HG03521 (cell line): ENCODE data around the gene UBP1.
"Not testable (repeated sequence)": the region's sequence is repeated elsewhere in the genome, so short reads cannot be mapped to it uniquely, and the experiment has no call there.

Experiments used
- ATAC-seq: cut with Tn5 transposase; IDR thresholded peaks from one replicate; pipeline ENCODE4 v1.9.1; 2021; ENCODE audit warnings: mild to moderate bottlenecking, moderate library complexity; ENCODE audit not compliant: unreplicated experiment

Gene UBP1

DNA sequence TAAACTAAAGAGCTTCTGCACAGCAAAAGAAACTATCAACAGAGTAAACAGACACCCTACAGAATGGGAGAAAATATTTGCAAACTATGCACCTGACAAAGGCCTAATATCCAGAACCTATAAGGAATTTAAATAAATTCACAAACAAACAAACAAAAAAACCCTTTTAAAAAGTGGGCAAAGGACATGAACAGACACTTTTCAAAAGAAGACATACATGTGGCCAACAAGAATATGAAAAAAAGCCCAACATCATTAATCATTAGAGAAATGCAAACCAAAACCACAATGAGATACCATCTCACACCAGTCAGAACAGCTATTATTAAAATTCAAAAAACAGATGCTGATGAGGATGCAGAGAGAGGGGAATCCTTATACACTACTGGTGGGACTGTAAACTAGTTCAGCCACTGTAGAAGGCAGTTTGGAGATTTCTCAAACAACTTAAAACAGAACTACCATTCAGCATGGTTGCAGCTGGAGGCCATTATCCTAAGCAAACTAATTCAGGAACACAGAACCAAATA is 101.2 kb downstream of the UBP1 start:
- ATAC-seq = not testable (repeated sequence)
